ENCODE results near the gene SPAM1. TPM values are rescaled to one million over a fixed set of nuclear protein-coding genes. Genes with fewer than 3 reads are reported as not detected.

The SPAM1 gene
- total RNA-seq, 3 donors from 2014 or later, result not detected

- Histone ChIP-seq H3K4me1 (no peaks in the 10 kb centered on the region), H3K9me3 (no peaks in the 10 kb centered on the region), H3K27ac (no peak overlapping the region), H3K27me3 (no peaks in the 10 kb centered on the region), H3K4me3 (no peak overlapping the region), H3K36me3 (no peaks in the 10 kb centered on the region)
- TF ChIP-seq CTCF (IDR thresholded peaks at IDR 0.05) (no peak), POLR2A (IDR thresholded peaks at IDR 0.05) (no peak), POLR2AphosphoS5 (IDR thresholded peaks at IDR 0.05) (no peak)
- no peak for DNase-seq (ENCODE audit: low spot score in 2 of 2)
- intact Hi-C loops (cut with DNase I; ENCODE audit: low total_unique reads), result no loop called here
Observed at GRCh38 chr7:123918309-123918708, 6.7 kb upstream of the SPAM1 start.

GRCh38 chr7:123923599-123923998, 1.4 kb upstream of the SPAM1 start:
- no peak overlapping the region for H3K4me3 ChIP-seq
- no peak overlapping the region for H3K27ac ChIP-seq
- no peaks in the 10 kb centered on the region for H3K36me3 ChIP-seq
- H3K27me3 ChIP-seq, result no peaks in the 10 kb centered on the region
- intact Hi-C loops (cut with DNase I; ENCODE audit: low total_unique reads), result no loop called here
- no peaks in the 10 kb centered on the region for H3K9me3 ChIP-seq
- no peak for DNase-seq (ENCODE audit: low spot score in 2 of 2)
- TF ChIP-seq POLR2AphosphoS5 (IDR thresholded peaks at IDR 0.05) (no peak), POLR2A (IDR thresholded peaks at IDR 0.05) (no peak), CTCF (IDR thresholded peaks at IDR 0.05) (no peak)
- H3K4me1 ChIP-seq, result no peaks in the 10 kb centered on the region

- TF ChIP-seq CTCF (IDR thresholded peaks at IDR 0.05), result no peak
- TF ChIP-seq POLR2AphosphoS5 (IDR thresholded peaks at IDR 0.05), result no peak
- no peak for TF ChIP-seq POLR2A (IDR thresholded peaks at IDR 0.05)
- Histone ChIP-seq H3K27ac (no peak overlapping the region), H3K4me3 (no peak overlapping the region), H3K36me3 (no peaks in the 10 kb centered on the region), H3K9me3 (no peaks in the 10 kb centered on the region), H3K27me3 (no peaks in the 10 kb centered on the region), H3K4me1 (no peaks in the 10 kb centered on the region)
- DNase-seq (ENCODE audit: low spot score in 2 of 2), result no peak
- intact Hi-C loops (cut with DNase I; ENCODE audit: low total_unique reads), result loop anchor here (5.0 kb wide), 2 partner anchors 727 to 1298 kb away; no protein-coding TSS in a partner anchor
Observed at GRCh38 chr7:123929107-123929506, 4.1 kb downstream of the SPAM1 start.

- Histone ChIP-seq H3K4me1 (no peaks in the 10 kb centered on the region), H3K9me3 (no peaks in the 10 kb centered on the region), H3K36me3 (no peaks in the 10 kb centered on the region), H3K27me3 (no peaks in the 10 kb centered on the region), H3K4me3 (no peak overlapping the region), H3K27ac (no peak overlapping the region)
- intact Hi-C loops (cut with DNase I; ENCODE audit: low total_unique reads), result loop anchor here (5.0 kb wide), 2 partner anchors 727 to 1298 kb away; no protein-coding TSS in a partner anchor
- TF ChIP-seq POLR2A (IDR thresholded peaks at IDR 0.05), result no peak
- TF ChIP-seq POLR2AphosphoS5 (IDR thresholded peaks at IDR 0.05), result no peak
- TF ChIP-seq CTCF (IDR thresholded peaks at IDR 0.05), result no peak
- DNase-seq (ENCODE audit: low spot score in 2 of 2), result no peak
Observed at GRCh38 chr7:123929655-123930054, 4.6 kb downstream of the SPAM1 start.

GRCh38 chr7:123935436-123936381, 10.7 kb downstream of the SPAM1 start:
- Histone ChIP-seq H3K36me3 (no peaks in the 10 kb centered on the region), H3K4me3 (no peak overlapping the region), H3K9me3 (peaks cover 0 to 13% of the 10 kb centered on the region in 2 donors), H3K27me3 (no peaks in the 10 kb centered on the region), H3K4me1 (no peaks in the 10 kb centered on the region), H3K27ac (no peak overlapping the region)
- DNase-seq (ENCODE audit: low spot score in 2 of 2), result no peak
- intact Hi-C loops (cut with DNase I; ENCODE audit: low total_unique reads), result no loop called here
- TF ChIP-seq CTCF (IDR thresholded peaks at IDR 0.05) (no peak), POLR2AphosphoS5 (IDR thresholded peaks at IDR 0.05) (no peak), POLR2A (IDR thresholded peaks at IDR 0.05) (no peak)
